SK-N-SH treated with all-trans-retinoic acid at 6 μM for 48 hours (cell line): Measurements from ENCODE around the gene GSDMA.

ENCODE experiments used
- TOX ChIP-seq: fragments of 250-450 bp; sonication (Bioruptor Pico); IDR thresholded peaks from 2 replicates; pipeline ENCODE4 v1.8.0; 2021; ENCODE audit warnings: mild to moderate bottlenecking, moderate library complexity, borderline replicate concordance
- TF ChIP-seq, protein P1 (sequence below): fragments of 250-450 bp; sonication (Bioruptor Pico); IDR thresholded peaks from 2 replicates; pipeline ENCODE4 v1.8.0; 2021; ENCODE audit warnings: low read depth, mild to moderate bottlenecking, moderate library complexity, borderline replicate concordance
- TF ChIP-seq, protein P2 (sequence below): fragments of 250-450 bp; sonication (Bioruptor Pico); IDR thresholded peaks from 2 replicates; pipeline ENCODE4 v1.8.0; 2020; ENCODE audit warnings: mild to moderate bottlenecking, moderate library complexity, borderline replicate concordance

DNA sequence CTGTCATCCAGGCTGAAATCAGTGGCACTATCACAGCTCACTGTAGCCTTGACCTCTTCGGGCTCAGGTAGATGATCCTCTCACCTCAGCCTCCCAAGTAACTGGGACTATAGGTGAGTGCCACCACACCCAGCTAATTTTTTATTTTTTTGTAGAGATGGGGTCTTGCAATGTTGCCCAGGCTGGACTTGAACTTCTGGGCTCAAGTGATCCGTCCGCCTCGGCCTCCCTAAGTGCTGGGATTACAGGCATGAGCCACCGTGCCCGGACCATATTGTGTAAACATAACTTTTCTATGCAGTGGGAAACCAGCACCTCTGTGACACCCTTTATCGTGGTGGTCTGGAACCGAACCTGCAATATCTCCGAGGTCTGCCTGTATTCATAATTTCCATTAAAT is 41.3 kb downstream of the GSDMA start:
- TF ChIP-seq, protein P1, sequence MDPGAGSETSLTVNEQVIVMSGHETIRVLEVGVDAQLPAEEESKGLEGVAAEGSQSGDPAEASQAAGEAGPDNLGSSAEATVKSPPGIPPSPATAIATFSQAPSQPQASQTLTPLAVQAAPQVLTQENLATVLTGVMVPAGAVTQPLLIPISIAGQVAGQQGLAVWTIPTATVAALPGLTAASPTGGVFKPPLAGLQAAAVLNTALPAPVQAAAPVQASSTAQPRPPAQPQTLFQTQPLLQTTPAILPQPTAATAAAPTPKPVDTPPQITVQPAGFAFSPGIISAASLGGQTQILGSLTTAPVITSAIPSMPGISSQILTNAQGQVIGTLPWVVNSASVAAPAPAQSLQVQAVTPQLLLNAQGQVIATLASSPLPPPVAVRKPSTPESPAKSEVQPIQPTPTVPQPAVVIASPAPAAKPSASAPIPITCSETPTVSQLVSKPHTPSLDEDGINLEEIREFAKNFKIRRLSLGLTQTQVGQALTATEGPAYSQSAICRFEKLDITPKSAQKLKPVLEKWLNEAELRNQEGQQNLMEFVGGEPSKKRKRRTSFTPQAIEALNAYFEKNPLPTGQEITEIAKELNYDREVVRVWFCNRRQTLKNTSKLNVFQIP (CRISPR knock-in tag), result no peak
- TF ChIP-seq, protein P2, sequence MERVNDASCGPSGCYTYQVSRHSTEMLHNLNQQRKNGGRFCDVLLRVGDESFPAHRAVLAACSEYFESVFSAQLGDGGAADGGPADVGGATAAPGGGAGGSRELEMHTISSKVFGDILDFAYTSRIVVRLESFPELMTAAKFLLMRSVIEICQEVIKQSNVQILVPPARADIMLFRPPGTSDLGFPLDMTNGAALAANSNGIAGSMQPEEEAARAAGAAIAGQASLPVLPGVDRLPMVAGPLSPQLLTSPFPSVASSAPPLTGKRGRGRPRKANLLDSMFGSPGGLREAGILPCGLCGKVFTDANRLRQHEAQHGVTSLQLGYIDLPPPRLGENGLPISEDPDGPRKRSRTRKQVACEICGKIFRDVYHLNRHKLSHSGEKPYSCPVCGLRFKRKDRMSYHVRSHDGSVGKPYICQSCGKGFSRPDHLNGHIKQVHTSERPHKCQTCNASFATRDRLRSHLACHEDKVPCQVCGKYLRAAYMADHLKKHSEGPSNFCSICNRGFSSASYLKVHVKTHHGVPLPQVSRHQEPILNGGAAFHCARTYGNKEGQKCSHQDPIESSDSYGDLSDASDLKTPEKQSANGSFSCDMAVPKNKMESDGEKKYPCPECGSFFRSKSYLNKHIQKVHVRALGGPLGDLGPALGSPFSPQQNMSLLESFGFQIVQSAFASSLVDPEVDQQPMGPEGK (CRISPR knock-in tag), result no peak
- TF ChIP-seq TOX (CRISPR knock-in tag), result no peak
